Measurements from ENCODE around the gene CRNN.

DNA sequence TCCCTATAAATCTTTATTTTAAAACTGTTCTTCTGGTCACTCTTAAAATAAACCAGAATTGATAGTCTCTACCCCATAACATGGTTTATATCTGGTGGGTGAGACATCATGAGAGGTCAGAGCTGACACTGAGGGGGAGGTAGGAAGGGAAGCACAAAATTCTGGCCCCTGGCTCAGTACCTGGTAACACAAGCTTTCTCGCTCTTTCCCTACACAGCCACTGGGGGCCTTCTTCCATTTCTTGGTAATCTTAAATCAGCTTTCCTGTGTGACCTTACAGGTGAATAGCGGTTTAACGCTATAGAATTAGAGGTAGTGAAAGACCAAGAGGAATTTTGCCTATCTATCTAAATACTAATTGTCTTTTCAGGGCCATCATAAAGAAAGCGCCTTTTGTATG is 5.4 kb downstream of the CRNN start:
- TF ChIP-seq POLR2AphosphoS5 (IDR thresholded peaks at IDR 0.05; ENCODE audit: borderline replicate concordance, low read depth, low read length) (no peak), EZH2 (IDR thresholded peaks at IDR 0.05) (no peak), FOXP2 (optimal IDR thresholded peaks at IDR 0.05; ENCODE audit: control extremely low read depth, extremely low read length, insufficient read depth) (no peak)

All from SK-N-MC (cell line).